ENCODE measurements around the gene TENM3.
"Not testable (repeated sequence)": the region's sequence is repeated elsewhere in the genome, so short reads cannot be mapped to it uniquely, and the experiment has no call there.

Gene TENM3

DNA sequence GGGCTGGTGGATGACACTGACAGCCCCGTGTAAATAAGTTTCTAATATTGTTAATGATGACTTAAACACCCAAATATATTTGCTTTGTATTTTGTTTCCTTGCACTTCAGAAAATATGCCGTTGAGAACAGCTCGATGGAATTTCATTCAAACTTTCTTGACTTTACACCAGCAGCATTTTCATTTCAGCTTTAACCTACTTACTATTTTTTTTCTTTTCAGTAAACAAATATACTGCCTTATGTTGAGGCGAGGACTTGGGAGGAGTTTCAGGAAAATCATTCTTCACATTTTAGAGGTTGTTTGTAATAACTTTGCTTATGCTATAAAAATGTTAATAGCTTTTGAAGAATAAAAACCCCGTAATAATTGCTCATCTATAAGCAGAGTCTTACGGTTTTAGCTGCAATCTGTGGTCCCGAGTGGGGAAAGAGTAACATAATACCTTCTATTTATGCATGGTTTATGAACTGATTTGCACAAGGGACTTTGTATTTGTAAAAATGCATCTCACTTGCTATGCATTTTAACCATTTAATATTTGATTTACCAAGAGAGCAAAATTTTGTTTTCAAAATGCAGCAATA, 14.1 kb upstream of the TENM3 start:
- H3K36me3 ChIP-seq (ENCODE audit: control insufficient read depth in 1 of 2, insufficient read depth in 2 of 2, low read length in 2 of 2) = no peaks in the 10 kb centered on the region
- no peak overlapping the region for H3K4me3 ChIP-seq (ENCODE audit: low read depth in 1 of 2, low read length in 2 of 2)
- no peaks in the 10 kb centered on the region for H3K9me3 ChIP-seq (ENCODE audit: control insufficient read depth in 1 of 2, low read length in 2 of 2)
- H3K27me3 ChIP-seq (ENCODE audit: low read depth, low read length) = no peaks in the 10 kb centered on the region
- H3K27ac ChIP-seq (ENCODE audit: low read length) = no peak overlapping the region
- no peaks in the 10 kb centered on the region for H3K4me1 ChIP-seq (ENCODE audit: control insufficient read depth in 1 of 2, insufficient read depth in 2 of 2, low read length in 2 of 2)

DNA sequence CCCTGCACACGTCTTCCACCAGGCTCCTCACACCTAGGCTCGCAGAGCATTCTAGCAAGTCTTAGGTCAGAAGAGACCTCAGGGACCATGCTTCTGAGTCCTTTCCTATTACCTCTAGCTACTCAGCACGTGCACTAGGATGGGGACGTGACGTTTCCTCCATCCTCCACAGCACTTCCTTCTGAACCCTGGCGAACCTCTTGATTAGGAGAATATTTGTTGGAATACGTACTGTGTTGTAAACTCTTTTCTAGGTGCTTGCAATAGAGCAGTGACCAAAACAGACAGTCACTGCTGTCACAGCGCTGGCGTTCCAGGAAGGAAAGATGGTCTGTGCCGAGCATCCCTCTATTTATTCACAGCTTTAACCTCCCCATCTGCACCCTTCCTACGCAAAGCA, 12.9 kb upstream of the TENM3 start:
- no peaks in the 10 kb centered on the region for H3K4me1 ChIP-seq (ENCODE audit: control insufficient read depth in 1 of 2, insufficient read depth in 2 of 2, low read length in 2 of 2)
- no peak overlapping the region for H3K27ac ChIP-seq (ENCODE audit: low read length)
- H3K4me3 ChIP-seq (ENCODE audit: low read depth in 1 of 2, low read length in 2 of 2) = no peak overlapping the region
- H3K9me3 ChIP-seq (ENCODE audit: control insufficient read depth in 1 of 2, low read length in 2 of 2) = no peaks in the 10 kb centered on the region
- H3K36me3 ChIP-seq (ENCODE audit: control insufficient read depth in 1 of 2, insufficient read depth in 2 of 2, low read length in 2 of 2) = no peaks in the 10 kb centered on the region
- H3K27me3 ChIP-seq (ENCODE audit: low read depth, low read length) = no peaks in the 10 kb centered on the region

DNA sequence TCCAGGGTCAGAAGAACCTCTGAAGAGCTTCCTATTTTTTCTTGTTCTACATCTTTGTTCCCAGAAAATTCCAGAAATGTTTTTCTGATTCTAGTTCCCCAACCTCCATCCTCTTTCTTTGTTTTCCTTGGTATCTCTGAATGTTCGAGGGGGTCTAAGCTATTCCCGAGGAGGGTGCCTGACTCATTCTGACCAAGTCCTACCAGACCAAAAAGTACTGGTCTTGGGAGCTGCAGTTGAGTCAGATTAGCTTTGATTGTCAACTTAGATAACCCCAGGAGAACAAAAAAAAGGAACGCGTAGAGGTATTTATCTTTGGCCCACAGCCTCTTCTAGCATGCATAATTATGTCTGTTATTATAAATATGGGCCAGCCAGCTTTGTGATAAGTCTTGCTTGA, 12.1 kb upstream of the TENM3 start:
- H3K36me3 ChIP-seq (ENCODE audit: control insufficient read depth in 1 of 2, insufficient read depth in 2 of 2, low read length in 2 of 2) = no peaks in the 10 kb centered on the region
- H3K4me1 ChIP-seq (ENCODE audit: control insufficient read depth in 1 of 2, insufficient read depth in 2 of 2, low read length in 2 of 2) = no peaks in the 10 kb centered on the region
- no peaks in the 10 kb centered on the region for H3K27me3 ChIP-seq (ENCODE audit: low read depth, low read length)
- no peaks in the 10 kb centered on the region for H3K9me3 ChIP-seq (ENCODE audit: control insufficient read depth in 1 of 2, low read length in 2 of 2)
- no peak overlapping the region for H3K27ac ChIP-seq (ENCODE audit: low read length)
- no peak overlapping the region for H3K4me3 ChIP-seq (ENCODE audit: low read depth in 1 of 2, low read length in 2 of 2)

GRCh38 chr4:182231496-182231895, 11.7 kb upstream of the TENM3 start:
- Histone ChIP-seq H3K27ac (ENCODE audit: low read length) (no peak overlapping the region), H3K4me3 (ENCODE audit: low read depth in 1 of 2, low read length in 2 of 2) (no peak overlapping the region), H3K27me3 (ENCODE audit: low read depth, low read length) (no peaks in the 10 kb centered on the region), H3K9me3 (ENCODE audit: control insufficient read depth in 1 of 2, low read length in 2 of 2) (no peaks in the 10 kb centered on the region), H3K36me3 (ENCODE audit: control insufficient read depth in 1 of 2, insufficient read depth in 2 of 2, low read length in 2 of 2) (no peaks in the 10 kb centered on the region), H3K4me1 (ENCODE audit: control insufficient read depth in 1 of 2, insufficient read depth in 2 of 2, low read length in 2 of 2) (no peaks in the 10 kb centered on the region)

GRCh38 chr4:182233310-182234090, 9.7 kb upstream of the TENM3 start:
- H3K36me3 ChIP-seq (ENCODE audit: control insufficient read depth in 1 of 2, insufficient read depth in 2 of 2, low read length in 2 of 2) = no peaks in the 10 kb centered on the region
- no peak overlapping the region for H3K27ac ChIP-seq (ENCODE audit: low read length)
- no peak overlapping the region for H3K4me3 ChIP-seq (ENCODE audit: low read depth in 1 of 2, low read length in 2 of 2)
- H3K4me1 ChIP-seq (ENCODE audit: control insufficient read depth in 1 of 2, insufficient read depth in 2 of 2, low read length in 2 of 2) = no peaks in the 10 kb centered on the region
- H3K9me3 ChIP-seq (ENCODE audit: control insufficient read depth in 1 of 2, low read length in 2 of 2) = no peaks in the 10 kb centered on the region
- H3K27me3 ChIP-seq (ENCODE audit: low read depth, low read length) = no peaks in the 10 kb centered on the region

DNA sequence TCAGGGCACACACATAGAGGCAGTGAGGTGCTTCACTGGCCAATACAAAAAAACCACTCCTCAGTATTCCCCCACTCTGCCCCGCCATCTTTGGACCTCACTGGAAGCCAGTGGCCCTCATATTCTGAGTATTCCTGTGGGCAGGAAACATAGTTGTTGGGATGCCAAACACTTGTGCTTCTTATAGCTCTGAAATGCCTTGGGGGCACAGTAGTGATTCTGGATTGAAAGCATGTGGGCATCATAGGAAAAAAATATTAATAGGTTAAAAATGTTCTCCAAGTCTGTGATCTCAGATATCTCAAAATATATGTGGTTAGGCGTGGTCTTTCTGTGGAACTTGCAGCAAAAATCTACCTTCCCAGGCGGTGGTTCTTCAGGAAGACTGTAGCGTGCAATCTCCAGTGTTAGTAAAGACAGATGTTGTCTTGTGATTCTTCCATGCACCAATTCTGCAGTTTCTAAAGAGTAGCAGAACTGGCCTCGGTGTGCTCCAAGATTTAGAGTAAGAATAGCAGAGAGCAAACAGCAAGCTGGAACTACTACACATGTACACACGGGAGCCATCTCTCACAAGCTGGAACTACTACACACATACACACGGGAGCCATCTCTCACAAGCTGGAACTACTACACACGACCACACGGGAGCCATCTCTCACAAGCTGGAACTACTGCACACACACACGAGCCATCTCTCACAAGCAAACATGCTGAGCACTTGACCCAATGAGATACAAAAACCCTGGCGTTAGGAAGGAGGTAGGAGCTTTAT, 8.0 kb upstream of the TENM3 start:
- no peaks in the 10 kb centered on the region for H3K27me3 ChIP-seq (ENCODE audit: low read depth, low read length)
- H3K4me1 ChIP-seq (ENCODE audit: control insufficient read depth in 1 of 2, insufficient read depth in 2 of 2, low read length in 2 of 2) = no peaks in the 10 kb centered on the region
- H3K27ac ChIP-seq (ENCODE audit: low read length) = no peak overlapping the region
- no peaks in the 10 kb centered on the region for H3K9me3 ChIP-seq (ENCODE audit: control insufficient read depth in 1 of 2, low read length in 2 of 2)
- no peak overlapping the region for H3K4me3 ChIP-seq (ENCODE audit: low read depth in 1 of 2, low read length in 2 of 2)
- H3K36me3 ChIP-seq (ENCODE audit: control insufficient read depth in 1 of 2, insufficient read depth in 2 of 2, low read length in 2 of 2) = no peaks in the 10 kb centered on the region

DNA sequence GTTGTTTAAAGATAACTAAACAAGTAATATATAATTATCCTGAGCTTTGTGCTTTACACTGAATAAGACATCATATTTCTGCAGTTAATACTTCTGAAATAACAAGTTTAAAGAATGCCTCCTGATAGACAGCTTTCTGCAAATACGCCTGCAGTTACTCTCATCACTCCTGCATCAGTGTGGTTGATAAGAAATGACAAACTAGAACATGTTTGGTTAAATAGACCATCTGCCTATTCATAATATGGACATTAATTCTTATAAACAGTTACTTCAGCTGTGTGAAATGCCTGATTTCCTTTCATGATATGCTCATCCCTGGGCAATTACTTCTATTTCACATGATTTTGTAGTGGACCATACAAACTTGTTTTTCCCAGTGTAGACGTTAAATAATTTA, 7.0 kb upstream of the TENM3 start:
- H3K36me3 ChIP-seq (ENCODE audit: control insufficient read depth in 1 of 2, insufficient read depth in 2 of 2, low read length in 2 of 2) = no peaks in the 10 kb centered on the region
- H3K9me3 ChIP-seq (ENCODE audit: control insufficient read depth in 1 of 2, low read length in 2 of 2) = no peaks in the 10 kb centered on the region
- no peaks in the 10 kb centered on the region for H3K4me1 ChIP-seq (ENCODE audit: control insufficient read depth in 1 of 2, insufficient read depth in 2 of 2, low read length in 2 of 2)
- H3K27me3 ChIP-seq (ENCODE audit: low read depth, low read length) = no peaks in the 10 kb centered on the region
- no peak overlapping the region for H3K27ac ChIP-seq (ENCODE audit: low read length)
- no peak overlapping the region for H3K4me3 ChIP-seq (ENCODE audit: low read depth in 1 of 2, low read length in 2 of 2)

DNA sequence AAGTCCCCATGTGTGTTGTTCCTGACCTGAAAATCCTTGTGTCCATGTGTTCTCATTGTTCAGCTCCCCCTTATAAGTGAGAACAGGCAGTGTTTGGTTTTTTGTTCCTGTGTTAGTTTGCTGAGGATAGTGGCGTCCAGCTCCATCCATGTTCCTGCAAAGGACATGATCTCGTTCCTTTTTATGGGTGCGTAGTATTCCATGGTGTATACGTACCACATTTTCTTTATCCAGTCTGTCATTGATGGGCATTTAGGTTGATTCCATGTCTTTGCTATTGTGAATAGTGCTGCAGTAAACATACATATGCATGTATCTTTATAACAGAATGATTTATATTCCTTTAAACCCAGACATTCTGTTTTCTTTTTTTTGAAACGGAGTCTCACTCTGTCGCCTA, 6.2 kb upstream of the TENM3 start:
- not testable (repeated sequence) for H3K27ac ChIP-seq (ENCODE audit: low read length); H3K4me3 ChIP-seq (ENCODE audit: low read depth in 1 of 2, low read length in 2 of 2); H3K36me3 ChIP-seq (ENCODE audit: control insufficient read depth in 1 of 2, insufficient read depth in 2 of 2, low read length in 2 of 2); H3K4me1 ChIP-seq (ENCODE audit: control insufficient read depth in 1 of 2, insufficient read depth in 2 of 2, low read length in 2 of 2); H3K27me3 ChIP-seq (ENCODE audit: low read depth, low read length); H3K9me3 ChIP-seq (ENCODE audit: control insufficient read depth in 1 of 2, low read length in 2 of 2)

GRCh38 chr4:182238355-182238931, 4.8 kb upstream of the TENM3 start:
- Histone ChIP-seq H3K4me1 (ENCODE audit: control insufficient read depth in 1 of 2, insufficient read depth in 2 of 2, low read length in 2 of 2) (no peaks in the 10 kb centered on the region), H3K9me3 (ENCODE audit: control insufficient read depth in 1 of 2, low read length in 2 of 2) (no peaks in the 10 kb centered on the region), H3K36me3 (ENCODE audit: control insufficient read depth in 1 of 2, insufficient read depth in 2 of 2, low read length in 2 of 2) (no peaks in the 10 kb centered on the region), H3K27ac (ENCODE audit: low read length) (no peak overlapping the region), H3K27me3 (ENCODE audit: low read depth, low read length) (no peaks in the 10 kb centered on the region), H3K4me3 (ENCODE audit: low read depth in 1 of 2, low read length in 2 of 2) (no peak overlapping the region)

- no peaks in the 10 kb centered on the region for H3K36me3 ChIP-seq (ENCODE audit: control insufficient read depth in 1 of 2, insufficient read depth in 2 of 2, low read length in 2 of 2)
- H3K9me3 ChIP-seq (ENCODE audit: control insufficient read depth in 1 of 2, low read length in 2 of 2) = no peaks in the 10 kb centered on the region
- H3K4me3 ChIP-seq (ENCODE audit: low read depth in 1 of 2, low read length in 2 of 2) = no peak overlapping the region
- no peaks in the 10 kb centered on the region for H3K27me3 ChIP-seq (ENCODE audit: low read depth, low read length)
- no peaks in the 10 kb centered on the region for H3K4me1 ChIP-seq (ENCODE audit: control insufficient read depth in 1 of 2, insufficient read depth in 2 of 2, low read length in 2 of 2)
- no peak overlapping the region for H3K27ac ChIP-seq (ENCODE audit: low read length)
Observed at GRCh38 chr4:182240161-182241130, 2.8 kb upstream of the TENM3 start.

Measured in muscle layer of duodenum (tissue), 2 donors.